PFSK-1 (cell line): ENCODE data around the gene TECR.

Source experiments
- FOXP2 ChIP-seq: optimal IDR thresholded peaks from 2 replicates; pipeline ENCODE3; 2011; ENCODE audit warnings: borderline replicate concordance, control low read depth, inconsistent platforms; ENCODE audit not compliant: insufficient read depth; ENCODE audit errors: extremely low read length, extremely low read depth
- POLR2AphosphoS5 ChIP-seq: IDR thresholded peaks from 2 replicates; pipeline ENCODE4 v1.6.1; 2012; ENCODE audit warnings: low read depth, mild to moderate bottlenecking, control low read depth, low read length, moderate library complexity
- REST ChIP-seq, 2 experiments: IDR thresholded peaks; 2 replicates each; pipeline versions ENCODE4 v1.6.1 to v1.8.0; 2011 to 2012; ENCODE audit warnings: low read depth in 2 of 2, low read length in 2 of 2, control low read depth in 1 of 2, inconsistent platforms in 1 of 2, mild to moderate bottlenecking in 1 of 2, moderate library complexity in 1 of 2; ENCODE audit not compliant: insufficient read depth in 1 of 2
- SIN3A ChIP-seq: IDR thresholded peaks from 2 replicates; pipeline ENCODE4 v1.6.1; 2012; ENCODE audit warnings: mild to moderate bottlenecking, low read length, moderate library complexity, borderline replicate concordance; ENCODE audit not compliant: insufficient read depth
- TAF1 ChIP-seq: IDR thresholded peaks from 2 replicates; pipeline ENCODE4 v1.6.1; 2012; ENCODE audit warnings: low read length, control low read depth, borderline replicate concordance; ENCODE audit not compliant: insufficient read depth

Gene TECR

GRCh38 chr19:14614099-14614412 is 84.7 kb downstream of the TECR start:
- TF ChIP-seq SIN3A (no peak), FOXP2 (no peak), REST (IDR thresholded peaks at IDR 0.05; ENCODE audit: insufficient read depth in 1 of 2, low read depth in 2 of 2, low read length in 2 of 2) (no peak), POLR2AphosphoS5 (no peak), TAF1 (no peak)
